GM19372 (cell line): ENCODE measurements around the gene PRDM15.

ENCODE experiments used
- ATAC-seq: cut with Tn5 transposase; IDR thresholded peaks from one replicate; pipeline ENCODE4 v1.9.1; 2021; ENCODE audit warnings: mild to moderate bottlenecking, low read depth, moderate library complexity; ENCODE audit not compliant: unreplicated experiment

Gene PRDM15

GRCh38 chr21:41813226-41813625, 65.9 kb downstream of the PRDM15 start:
- no peak for ATAC-seq

GRCh38 chr21:41812679-41813078, 66.5 kb downstream of the PRDM15 start:
- ATAC-seq: no peak

DNA sequence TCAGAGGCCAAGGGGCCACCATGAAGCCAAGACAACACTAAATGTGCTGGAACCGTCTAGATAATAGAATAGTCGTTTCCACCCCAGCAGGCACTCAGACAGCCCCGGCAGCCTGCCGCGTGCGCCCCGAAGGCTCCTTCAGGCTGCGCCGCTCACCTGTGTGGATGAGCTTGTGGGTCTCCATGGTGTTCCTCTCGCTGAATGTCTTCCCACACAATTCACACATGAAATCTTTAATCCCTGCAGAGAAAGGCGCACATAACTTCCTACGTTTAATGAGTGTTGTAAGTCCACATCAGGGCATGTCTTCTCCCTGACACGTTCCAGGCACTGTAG, 68.6 kb downstream of the PRDM15 start:
- ATAC-seq: no peak

- no peak for ATAC-seq
These were observed 69.1 kb downstream of the PRDM15 start for GRCh38 chr21:41809891-41810596.

- ATAC-seq: no peak
These were observed 70.3 kb downstream of the PRDM15 start for GRCh38 chr21:41808846-41809245.

- no peak for ATAC-seq
These were observed 71.0 kb downstream of the PRDM15 start for GRCh38 chr21:41808094-41808493.

GRCh38 chr21:41806773-41807172, 72.4 kb downstream of the PRDM15 start:
- ATAC-seq: no peak

DNA sequence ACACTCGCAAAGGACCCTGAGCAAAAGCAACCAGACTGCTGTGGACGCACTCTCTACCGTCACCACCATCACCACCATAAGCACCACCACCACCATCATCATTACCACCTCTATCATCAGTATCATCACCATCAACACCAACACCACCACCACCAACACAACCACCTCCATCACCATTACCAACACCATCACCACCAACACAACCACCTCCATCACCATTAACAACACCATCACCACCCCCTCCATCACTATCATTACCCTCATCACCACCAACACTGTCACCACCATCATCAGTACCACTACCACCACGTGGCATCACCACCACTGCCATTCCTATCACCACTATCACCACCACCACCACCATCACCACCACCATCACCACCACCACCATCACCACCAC, 73.5 kb downstream of the PRDM15 start:
- no peak for ATAC-seq

DNA sequence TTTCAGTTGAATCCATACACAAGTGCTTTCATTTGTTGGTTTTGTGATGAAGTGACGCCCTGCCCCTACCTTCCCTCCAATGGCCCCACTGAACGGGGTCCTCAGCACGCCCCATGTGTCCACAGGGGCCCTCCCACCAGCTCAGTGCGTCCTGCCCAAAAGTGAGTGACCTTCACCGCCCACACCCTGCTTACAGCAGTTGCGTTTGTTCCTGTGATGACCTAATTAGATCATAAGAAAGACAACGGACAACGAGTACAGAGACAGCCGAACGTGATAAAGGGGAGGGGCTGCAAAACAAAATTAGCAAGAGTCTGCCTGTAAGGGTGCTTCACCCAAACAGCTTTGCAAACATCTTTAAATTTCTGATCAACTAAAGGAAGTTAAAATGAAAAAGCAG, 74.1 kb downstream of the PRDM15 start:
- ATAC-seq: no peak

DNA sequence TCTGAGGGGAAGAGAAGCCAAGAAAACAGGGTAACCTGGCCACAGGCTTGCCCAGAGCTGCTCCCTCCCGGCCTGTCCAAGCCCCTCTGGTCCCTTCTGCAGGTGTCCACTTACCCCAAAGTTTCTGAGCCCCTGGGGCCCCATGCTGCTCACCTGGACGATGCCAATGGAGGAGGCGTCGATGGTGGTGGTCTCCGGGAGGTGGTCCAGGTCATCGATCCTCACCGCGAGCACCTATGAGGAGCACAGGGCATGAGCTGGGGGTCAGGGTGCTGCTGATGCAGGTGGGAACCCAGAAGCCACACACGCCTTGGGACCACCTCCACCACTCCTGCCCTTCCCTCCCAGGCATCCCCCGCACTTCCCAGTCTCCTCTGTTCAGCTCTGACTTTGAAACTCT, 74.8 kb downstream of the PRDM15 start:
- no peak for ATAC-seq

DNA sequence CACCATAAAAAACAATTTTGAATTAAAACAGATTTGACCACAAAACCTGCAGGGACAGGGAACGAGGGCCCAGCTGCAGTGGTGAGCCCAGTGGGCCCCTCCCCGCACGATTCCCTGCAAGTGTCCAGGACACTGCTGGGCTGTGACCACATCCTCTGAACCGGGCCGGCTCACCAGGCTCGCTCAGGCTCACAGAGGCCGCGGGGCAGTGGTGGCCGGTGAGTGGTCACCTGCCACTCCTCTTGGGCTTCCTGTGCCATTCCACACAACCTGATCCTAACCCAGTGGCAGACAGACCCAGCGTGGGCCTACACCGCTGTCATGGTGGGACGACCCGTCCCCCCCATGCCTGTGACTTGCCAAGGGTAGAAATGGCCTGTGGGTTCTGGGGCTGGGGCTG, 75.8 kb downstream of the PRDM15 start:
- no peak for ATAC-seq

DNA sequence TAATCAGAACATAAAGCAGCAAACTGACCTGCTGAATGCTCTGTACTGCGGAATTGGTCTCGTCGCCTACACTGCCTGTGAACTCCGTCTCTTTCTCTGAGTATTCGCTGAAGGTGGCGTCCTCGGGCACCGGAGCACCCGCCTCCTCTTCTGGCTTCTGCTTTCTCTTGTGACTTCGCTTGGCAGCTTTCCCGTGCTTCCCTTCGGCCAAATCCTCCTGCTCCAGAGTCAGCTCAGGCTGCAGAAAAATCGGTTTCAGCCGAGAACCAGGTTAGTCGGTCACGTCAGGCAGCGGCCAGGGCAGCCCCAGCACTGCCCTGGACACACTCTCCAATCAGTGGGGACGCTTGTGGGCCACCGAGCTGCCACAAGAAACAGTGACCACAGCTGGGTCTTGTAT, 76.5 kb downstream of the PRDM15 start:
- no peak for ATAC-seq

DNA sequence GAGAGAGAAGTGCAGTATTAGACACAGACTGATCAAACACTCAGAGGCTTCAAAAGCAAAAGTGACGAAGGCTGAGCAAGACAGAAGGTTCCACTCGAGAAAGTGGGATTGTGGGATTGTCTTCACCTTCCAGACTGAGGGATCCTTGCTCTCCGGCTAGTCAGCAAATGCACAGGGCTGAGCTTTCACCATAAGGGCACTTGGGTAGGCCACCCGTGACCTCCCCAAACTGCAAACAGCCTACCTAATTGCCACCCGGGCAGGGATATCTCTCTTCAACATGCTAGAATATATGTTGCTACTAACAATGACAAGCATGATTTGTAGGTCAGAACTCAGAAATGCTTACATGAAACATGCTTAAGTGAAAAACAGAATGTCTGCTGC, 77.0 kb downstream of the PRDM15 start:
- no peak for ATAC-seq

GRCh38 chr21:41801321-41802197, 77.6 kb downstream of the PRDM15 start:
- ATAC-seq: no peak

DNA sequence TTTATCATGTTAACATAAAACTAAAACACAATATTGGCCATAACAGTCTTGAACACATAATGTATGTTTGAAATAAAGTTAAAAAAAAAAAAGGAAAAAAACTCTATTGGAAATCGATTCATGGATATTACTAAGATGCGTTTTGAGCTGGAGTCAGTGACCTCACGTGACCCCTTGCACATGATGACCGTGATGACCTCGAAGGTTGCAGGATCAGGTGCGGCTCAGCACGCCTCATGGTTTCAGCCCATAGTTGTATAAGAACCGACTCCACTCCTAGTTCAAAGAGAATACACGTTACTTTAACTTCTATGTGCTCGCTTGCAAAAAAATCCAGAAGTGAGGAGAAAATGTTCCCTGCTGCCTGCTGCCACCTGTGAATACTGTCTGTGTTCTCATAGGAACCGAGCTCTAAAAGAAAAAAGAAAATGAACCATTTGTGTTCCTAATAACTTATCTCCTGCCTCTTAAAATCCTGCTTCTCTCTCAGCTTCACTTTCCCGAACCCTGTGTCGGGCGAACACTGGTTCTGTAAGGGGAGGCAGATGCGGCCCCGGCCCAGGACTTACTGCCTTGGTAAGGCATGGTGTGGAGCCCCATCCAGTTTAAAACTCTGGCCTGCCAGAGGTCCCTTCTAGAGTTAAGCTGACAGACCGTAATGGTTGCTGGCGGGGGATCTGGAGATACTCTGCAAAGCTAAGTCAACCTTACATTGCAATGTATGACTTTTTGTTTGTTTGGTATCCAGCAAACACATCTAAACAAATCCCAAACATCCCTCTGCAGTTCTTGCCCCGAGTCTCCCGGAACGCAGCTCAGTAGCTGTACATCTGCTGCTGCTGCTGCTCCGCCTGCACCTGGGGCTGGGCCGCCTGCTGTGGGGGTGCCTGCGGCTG, 78.5 kb downstream of the PRDM15 start:
- no peak for ATAC-seq

- ATAC-seq: no peak
These were observed 79.4 kb downstream of the PRDM15 start for GRCh38 chr21:41799763-41800162.

GRCh38 chr21:41798326-41798725, 80.8 kb downstream of the PRDM15 start:
- ATAC-seq: no peak

- ATAC-seq: no peak
These were observed 82.6 kb downstream of the PRDM15 start for GRCh38 chr21:41796476-41797080.

- no peak for ATAC-seq
These were observed 83.4 kb downstream of the PRDM15 start for GRCh38 chr21:41795726-41796125.

DNA sequence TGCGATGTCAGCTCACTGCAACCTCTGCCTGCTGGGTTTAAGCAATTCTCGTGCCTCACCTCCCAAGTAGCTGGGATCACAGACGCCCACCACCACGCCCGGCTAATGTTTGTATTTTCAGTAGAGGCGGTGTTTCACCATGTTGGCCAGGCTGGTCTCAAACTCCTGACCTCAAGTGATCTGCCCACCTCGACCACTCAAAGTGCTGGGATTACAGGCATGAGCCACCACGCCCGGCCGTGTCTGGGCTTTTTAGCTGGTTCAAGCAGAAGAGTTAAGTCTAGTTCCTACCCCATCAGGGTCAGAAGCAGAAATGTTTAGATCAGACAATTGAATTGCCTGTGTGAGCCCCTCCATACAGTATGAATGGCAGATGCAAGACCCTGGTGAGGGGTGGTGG, 84.5 kb downstream of the PRDM15 start:
- no peak for ATAC-seq

DNA sequence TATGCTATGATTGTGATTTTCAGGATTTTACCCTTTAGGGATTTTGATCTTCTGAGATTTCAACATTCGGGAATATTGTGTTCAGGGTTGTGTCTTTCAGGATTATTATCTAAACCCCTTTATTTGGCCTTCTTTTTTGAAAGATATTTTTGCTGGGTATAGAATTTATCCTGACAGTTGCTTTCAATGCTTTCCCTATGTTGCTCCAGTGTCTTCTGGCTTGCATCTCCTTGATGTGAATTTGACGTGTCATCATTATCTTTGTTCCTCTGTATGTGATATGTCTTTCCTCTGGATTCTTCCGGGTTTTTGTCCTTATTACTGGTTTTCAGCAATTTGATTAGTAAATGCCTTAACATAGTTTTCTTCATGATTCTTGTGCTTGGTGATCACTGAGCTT, 86.4 kb downstream of the PRDM15 start:
- ATAC-seq: no peak
